H1 (cell line): ENCODE measurements around the gene PRR33.

Source experiments
- EGR1 ChIP-seq: IDR thresholded peaks from 2 replicates; pipeline ENCODE4 v1.6.1; 2011; ENCODE audit warnings: low read depth, low read length, borderline replicate concordance
- HDAC2 ChIP-seq, 2 experiments: fragments of 300-600 bp in 1 of 2; sonication (generic) in 1 of 2; IDR thresholded peaks; 2 replicates each; pipeline ENCODE4 v1.6.1; 2011 to 2012; ENCODE audit warnings: low read depth in 2 of 2, low read length in 2 of 2, mild to moderate bottlenecking in 2 of 2, moderate library complexity in 2 of 2, borderline replicate concordance in 1 of 2, inconsistent platforms in 1 of 2
- KDM5A ChIP-seq: fragments of 200-600 bp; IDR thresholded peaks from 2 replicates; pipeline ENCODE4 v1.7.1; 2012; ENCODE audit warnings: mild to moderate bottlenecking, low read length, inconsistent platforms, mixed read lengths
- POLR2A ChIP-seq, 2 experiments: IDR thresholded peaks; 1 replicate in 1 of 2; 2 replicates in 1 of 2; pipeline ENCODE4 v1.6.1; 2011; ENCODE audit warnings: low read depth in 2 of 2, low read length in 2 of 2, mild to moderate bottlenecking in 2 of 2; ENCODE audit errors: control extremely low read depth in 1 of 2
- POLR2AphosphoS5 ChIP-seq: IDR thresholded peaks from 2 replicates; pipeline ENCODE4 v1.6.1; 2011; ENCODE audit warnings: low read depth, low read length
- TAF7 ChIP-seq: optimal IDR thresholded peaks from 2 replicates; pipeline ENCODE3; 2011; ENCODE audit warnings: low read depth, mild to moderate bottlenecking, inconsistent platforms, low read length, moderate library complexity, borderline replicate concordance
- YY1 ChIP-seq: IDR thresholded peaks from 2 replicates; pipeline ENCODE4 v1.6.1; 2011; ENCODE audit warnings: low read depth, mild to moderate bottlenecking, low read length
- TF ChIP-seq, protein P1 (sequence below), 3 experiments: IDR thresholded peaks; 1 replicate in 2 of 3; 2 replicates in 1 of 3; pipeline versions ENCODE4 v1.5.1 to v1.6.1; 2011; ENCODE audit warnings: low read length in 3 of 3, mild to moderate bottlenecking in 3 of 3, inconsistent platforms in 2 of 3, low read depth in 1 of 3, moderate library complexity in 1 of 3; ENCODE audit not compliant: insufficient read depth in 1 of 3; ENCODE audit errors: control extremely low read depth in 1 of 3

GRCh38 chr11:1851468-1852180 is 40.1 kb downstream of the PRR33 start:
- no peak for TF ChIP-seq POLR2A (IDR thresholded peaks at IDR 0.05; ENCODE audit: control extremely low read depth in 1 of 2, low read depth in 2 of 2, low read length in 2 of 2)
- no peak for TF ChIP-seq YY1
- TF ChIP-seq, protein P1, sequence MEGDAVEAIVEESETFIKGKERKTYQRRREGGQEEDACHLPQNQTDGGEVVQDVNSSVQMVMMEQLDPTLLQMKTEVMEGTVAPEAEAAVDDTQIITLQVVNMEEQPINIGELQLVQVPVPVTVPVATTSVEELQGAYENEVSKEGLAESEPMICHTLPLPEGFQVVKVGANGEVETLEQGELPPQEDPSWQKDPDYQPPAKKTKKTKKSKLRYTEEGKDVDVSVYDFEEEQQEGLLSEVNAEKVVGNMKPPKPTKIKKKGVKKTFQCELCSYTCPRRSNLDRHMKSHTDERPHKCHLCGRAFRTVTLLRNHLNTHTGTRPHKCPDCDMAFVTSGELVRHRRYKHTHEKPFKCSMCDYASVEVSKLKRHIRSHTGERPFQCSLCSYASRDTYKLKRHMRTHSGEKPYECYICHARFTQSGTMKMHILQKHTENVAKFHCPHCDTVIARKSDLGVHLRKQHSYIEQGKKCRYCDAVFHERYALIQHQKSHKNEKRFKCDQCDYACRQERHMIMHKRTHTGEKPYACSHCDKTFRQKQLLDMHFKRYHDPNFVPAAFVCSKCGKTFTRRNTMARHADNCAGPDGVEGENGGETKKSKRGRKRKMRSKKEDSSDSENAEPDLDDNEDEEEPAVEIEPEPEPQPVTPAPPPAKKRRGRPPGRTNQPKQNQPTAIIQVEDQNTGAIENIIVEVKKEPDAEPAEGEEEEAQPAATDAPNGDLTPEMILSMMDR (IDR thresholded peaks at IDR 0.05; ENCODE audit: control extremely low read depth in 1 of 3, insufficient read depth in 1 of 3, low read depth in 1 of 3, low read length in 3 of 3), result no peak
- no peak for TF ChIP-seq HDAC2 (IDR thresholded peaks at IDR 0.05; ENCODE audit: borderline replicate concordance in 1 of 2, low read depth in 2 of 2, low read length in 2 of 2)
- no peak for TF ChIP-seq TAF7
- no peak for TF ChIP-seq KDM5A
- TF ChIP-seq POLR2AphosphoS5, result no peak
- TF ChIP-seq EGR1, result no peak
